SK-N-MC (cell line): Measurements from ENCODE around the gene GPX3.

ENCODE experiments used
- EZH2 ChIP-seq: fragments of 200-600 bp; sonication (generic); IDR thresholded peaks from one replicate; pipeline ENCODE4 v1.6.1; 2017; ENCODE audit warnings: antibody characterized with exemption
- FOXP2 ChIP-seq: optimal IDR thresholded peaks from 2 replicates; pipeline ENCODE3; 2011; ENCODE audit warnings: mild to moderate bottlenecking, moderate library complexity; ENCODE audit not compliant: insufficient read depth; ENCODE audit errors: extremely low read length, control extremely low read depth
- POLR2AphosphoS5 ChIP-seq: IDR thresholded peaks from 2 replicates; pipeline ENCODE4 v1.6.1; 2012; ENCODE audit warnings: mild to moderate bottlenecking, low read depth, low read length, borderline replicate concordance

DNA sequence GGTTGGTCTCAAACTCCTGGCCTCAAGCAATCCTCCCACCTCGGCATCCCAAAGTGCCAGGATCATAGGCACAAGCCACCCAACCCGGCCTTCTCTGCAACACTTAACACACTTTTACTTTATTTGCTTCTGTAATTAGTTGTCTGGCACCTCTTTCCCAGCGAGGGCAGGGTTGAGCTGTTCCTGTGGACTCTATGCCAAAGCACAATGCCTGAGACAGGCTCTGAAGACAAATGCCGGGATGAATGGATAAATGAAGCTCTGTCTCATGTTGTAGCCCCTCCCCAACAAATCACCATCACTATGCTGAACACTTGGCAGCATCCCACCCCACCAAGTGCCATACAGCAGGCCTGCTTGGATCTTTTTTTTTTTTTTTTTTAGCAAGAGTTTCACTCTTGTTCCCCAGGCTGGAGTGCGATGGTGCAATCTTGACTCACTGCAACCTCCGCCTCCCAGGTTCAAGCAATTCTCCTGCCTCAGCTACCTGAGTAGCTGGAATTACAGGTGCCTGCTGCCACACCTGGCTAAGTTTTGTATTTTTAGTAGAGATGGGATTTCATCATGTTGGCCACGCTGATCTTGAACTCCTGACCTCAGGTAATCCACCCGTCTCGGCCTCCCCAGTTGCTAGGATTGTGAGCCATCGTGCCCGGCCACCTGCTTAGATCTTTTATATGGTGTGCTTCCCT is 21.3 kb downstream of the GPX3 start:
- TF ChIP-seq POLR2AphosphoS5 = no peak
- no peak for TF ChIP-seq EZH2
- TF ChIP-seq FOXP2 = no peak
